SU-DHL-6 (cell line): Measurements from ENCODE around the gene KLF8.

Source experiments
- H2AFZ ChIP-seq: fragments of 200-600 bp; sonication (generic); 2 replicates; pipeline ENCODE4 v1.6.1; 2014; ENCODE audit warnings: low read depth, mild to moderate bottlenecking, moderate library complexity, mixed read lengths, antibody characterized with exemption, low read length; ENCODE audit not compliant: severe bottlenecking
- H3F3A ChIP-seq: fragments of 200-600 bp; shearing (Covaris generic); 2 replicates; pipeline ENCODE4 v1.6.0; 2016; ENCODE audit warnings: antibody characterized with exemption, mild to moderate bottlenecking; ENCODE audit not compliant: insufficient read depth
- H3K27ac ChIP-seq: fragments of 200-600 bp; sonication (generic); 2 replicates; pipeline ENCODE4 v1.5.1; 2016; ENCODE audit warnings: low read depth, mild to moderate bottlenecking, low read length, moderate library complexity, mixed read lengths
- H3K27me3 ChIP-seq: fragments of 200-600 bp; sonication (generic), shearing (Covaris generic); 2 replicates; pipeline ENCODE4 v1.6.0; 2014; ENCODE audit warnings: mild to moderate bottlenecking, low read length
- H3K36me3 ChIP-seq: fragments of 200-600 bp; sonication (generic); 2 replicates; pipeline ENCODE4 v1.6.1; 2014; ENCODE audit warnings: mild to moderate bottlenecking, low read length, mixed read lengths
- H3K4me2 ChIP-seq: fragments of 300-600, 200-600 bp; shearing (Covaris generic), sonication (generic); 2 replicates; pipeline ENCODE4 v1.6.0; 2014; ENCODE audit warnings: low read length, low read depth, mild to moderate bottlenecking; ENCODE audit not compliant: poor library complexity, severe bottlenecking
- H3K4me3 ChIP-seq: fragments of 200-600 bp; sonication (generic); 2 replicates; pipeline ENCODE4 v1.5.1; 2014; ENCODE audit warnings: antibody characterized with exemption, low read length, mild to moderate bottlenecking, mixed read lengths; ENCODE audit not compliant: insufficient read depth, poor library complexity, severe bottlenecking
- H3K79me2 ChIP-seq: fragments of 200-600 bp; sonication (generic); 2 replicates; pipeline ENCODE4 v1.6.1; 2014; ENCODE audit warnings: mild to moderate bottlenecking, low read length, moderate library complexity; ENCODE audit not compliant: insufficient read depth
- H3K9ac ChIP-seq: fragments of 200-600 bp; sonication (generic); 2 replicates; pipeline ENCODE4 v1.7.0; 2014; ENCODE audit warnings: mild to moderate bottlenecking, low read length
- H3K9me2 ChIP-seq: fragments of 200-600 bp; sonication (generic); replicated peaks from 2 replicates; pipeline ENCODE4 v1.6.1; 2014; ENCODE audit warnings: low read length; ENCODE audit not compliant: insufficient read depth
- H3K9me3 ChIP-seq: fragments of 200-600 bp; sonication (generic); 2 replicates; pipeline ENCODE4 v1.6.1; 2014; ENCODE audit warnings: low read length, mixed read lengths; ENCODE audit not compliant: insufficient read depth
- H4K20me1 ChIP-seq: fragments of 200-600 bp; sonication (generic); 2 replicates; pipeline ENCODE4 v1.6.1; 2014; ENCODE audit warnings: low read depth, mild to moderate bottlenecking, antibody characterized with exemption, low read length, moderate library complexity, mixed read lengths
- CTCF ChIP-seq: fragments of 200-600 bp; sonication (generic); IDR thresholded peaks from one replicate; pipeline ENCODE4 v1.5.1; 2017; ENCODE audit warnings: antibody characterized with exemption, mild to moderate bottlenecking, low read length, moderate library complexity; ENCODE audit not compliant: insufficient read depth, poor library complexity, severe bottlenecking
- EZH2phosphoT487 ChIP-seq: fragments of 200-600 bp; sonication (generic), shearing (Covaris generic); conservative IDR thresholded peaks from 2 replicates; pipeline ENCODE4 v1.6.1; 2018; ENCODE audit warnings: mild to moderate bottlenecking, antibody characterized with exemption, low read length, moderate library complexity, mixed read lengths

Gene KLF8

DNA sequence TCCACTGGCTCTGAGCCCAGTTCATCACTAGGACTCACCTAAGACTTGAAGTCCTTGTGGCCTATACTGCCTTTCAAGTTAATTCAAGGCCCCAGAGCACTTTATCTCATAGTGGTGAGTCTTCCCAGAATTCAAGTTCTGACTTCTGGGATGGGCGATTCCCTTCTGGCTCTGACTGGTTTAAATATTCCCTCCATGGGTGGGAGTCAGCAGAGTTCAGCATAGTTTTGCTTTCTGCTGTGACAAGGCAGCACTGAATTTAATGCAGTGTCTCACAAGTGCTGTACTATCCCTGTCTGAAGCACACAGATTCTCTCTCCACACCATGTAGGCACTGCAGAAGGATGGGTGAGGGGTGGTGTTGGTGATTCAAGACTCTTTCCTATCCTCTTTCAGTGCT lies 46.5 kb downstream of the KLF8 start:
- no peak overlapping the region for H3K9ac ChIP-seq
- H3K9me3 ChIP-seq = no peaks in the 10 kb centered on the region
- no peak for TF ChIP-seq CTCF
- TF ChIP-seq EZH2phosphoT487 = no peak
- no peaks in the 10 kb centered on the region for H3K36me3 ChIP-seq
- H3K79me2 ChIP-seq = no peaks in the 10 kb centered on the region
- no peaks in the 10 kb centered on the region for H3F3A ChIP-seq
- H3K4me3 ChIP-seq = no peak overlapping the region
- no peaks in the 10 kb centered on the region for H3K27me3 ChIP-seq
- no peak overlapping the region for H2AFZ ChIP-seq
- H3K4me2 ChIP-seq = no peak overlapping the region
- no peak overlapping the region for H3K27ac ChIP-seq
- no peaks in the 10 kb centered on the region for H3K9me2 ChIP-seq
- H4K20me1 ChIP-seq = no peaks in the 10 kb centered on the region

DNA sequence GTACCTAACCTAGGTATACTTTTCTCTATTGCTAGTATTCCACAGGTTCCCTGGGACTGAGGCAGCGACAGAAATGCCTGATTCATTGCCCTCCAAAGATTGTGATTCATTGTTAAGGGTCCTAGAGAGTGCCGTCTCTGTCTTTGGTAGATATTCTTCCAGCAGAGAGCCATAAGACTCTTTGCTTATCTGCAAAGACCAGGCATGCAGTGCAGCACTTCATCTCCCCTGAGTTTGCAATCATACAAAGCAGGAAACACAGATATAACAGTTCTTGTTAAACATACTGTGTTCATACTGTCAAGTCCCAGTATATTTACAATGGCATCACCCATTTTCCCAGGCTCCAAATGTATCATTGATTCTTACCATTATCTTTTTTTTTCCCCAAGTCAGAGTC lies 47.7 kb downstream of the KLF8 start:
- no peaks in the 10 kb centered on the region for H3K36me3 ChIP-seq
- no peak overlapping the region for H3K4me3 ChIP-seq
- TF ChIP-seq EZH2phosphoT487 (no peak), CTCF (no peak)
- H3K4me2 ChIP-seq = no peak overlapping the region
- H3K9me3 ChIP-seq = no peaks in the 10 kb centered on the region
- no peaks in the 10 kb centered on the region for H3K9me2 ChIP-seq
- H2AFZ ChIP-seq = no peak overlapping the region
- no peak overlapping the region for H3K9ac ChIP-seq
- H4K20me1 ChIP-seq = no peaks in the 10 kb centered on the region
- no peak overlapping the region for H3K27ac ChIP-seq
- H3F3A ChIP-seq = no peaks in the 10 kb centered on the region
- H3K79me2 ChIP-seq = no peaks in the 10 kb centered on the region
- H3K27me3 ChIP-seq = no peaks in the 10 kb centered on the region

- H3K9ac ChIP-seq = no peak overlapping the region
- H3K9me3 ChIP-seq = no peaks in the 10 kb centered on the region
- H3K4me2 ChIP-seq = no peak overlapping the region
Observed at GRCh38 chrX:56281789-56282188, 49.6 kb downstream of the KLF8 start.

More at GRCh38 chrX:56281789-56282188, 49.6 kb downstream of the KLF8 start:
- Histone ChIP-seq H3F3A (no peaks in the 10 kb centered on the region), H4K20me1 (no peaks in the 10 kb centered on the region), H3K27me3 (no peaks in the 10 kb centered on the region), H3K4me3 (no peak overlapping the region), H3K79me2 (no peaks in the 10 kb centered on the region), H3K9me2 (no peaks in the 10 kb centered on the region), H2AFZ (no peak overlapping the region), H3K27ac (no peak overlapping the region), H3K36me3 (no peaks in the 10 kb centered on the region)
- TF ChIP-seq EZH2phosphoT487 (no peak), CTCF (peak; percentile 10)
